ENCODE results near the gene HAUS3.

GRCh38 chr4:2272026-2272827, 30.3 kb upstream of the HAUS3 start:
- no peak for TF ChIP-seq POLR2A (IDR thresholded peaks at IDR 0.05)
- TF ChIP-seq CTCF (IDR thresholded peaks at IDR 0.05): no peak
- TF ChIP-seq EP300 (IDR thresholded peaks at IDR 0.05): no peak
